ENCODE measurements around the gene CAP2.

- TF ChIP-seq, protein P1, sequence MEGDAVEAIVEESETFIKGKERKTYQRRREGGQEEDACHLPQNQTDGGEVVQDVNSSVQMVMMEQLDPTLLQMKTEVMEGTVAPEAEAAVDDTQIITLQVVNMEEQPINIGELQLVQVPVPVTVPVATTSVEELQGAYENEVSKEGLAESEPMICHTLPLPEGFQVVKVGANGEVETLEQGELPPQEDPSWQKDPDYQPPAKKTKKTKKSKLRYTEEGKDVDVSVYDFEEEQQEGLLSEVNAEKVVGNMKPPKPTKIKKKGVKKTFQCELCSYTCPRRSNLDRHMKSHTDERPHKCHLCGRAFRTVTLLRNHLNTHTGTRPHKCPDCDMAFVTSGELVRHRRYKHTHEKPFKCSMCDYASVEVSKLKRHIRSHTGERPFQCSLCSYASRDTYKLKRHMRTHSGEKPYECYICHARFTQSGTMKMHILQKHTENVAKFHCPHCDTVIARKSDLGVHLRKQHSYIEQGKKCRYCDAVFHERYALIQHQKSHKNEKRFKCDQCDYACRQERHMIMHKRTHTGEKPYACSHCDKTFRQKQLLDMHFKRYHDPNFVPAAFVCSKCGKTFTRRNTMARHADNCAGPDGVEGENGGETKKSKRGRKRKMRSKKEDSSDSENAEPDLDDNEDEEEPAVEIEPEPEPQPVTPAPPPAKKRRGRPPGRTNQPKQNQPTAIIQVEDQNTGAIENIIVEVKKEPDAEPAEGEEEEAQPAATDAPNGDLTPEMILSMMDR (IDR thresholded peaks at IDR 0.05) = no peak
- TF ChIP-seq POLR2A (IDR thresholded peaks at IDR 0.05) = no peak
Measured at GRCh38 chr6:17606606-17607005, 213.2 kb downstream of the CAP2 start.

Measured in body of pancreas (tissue), 4 donors.